GM18526 (cell line): ENCODE measurements around the gene SPNS1.

ENCODE experiments used
- POLR2A ChIP-seq: IDR thresholded peaks from 3 replicates; pipeline ENCODE4 v1.6.1; 2011; ENCODE audit not compliant: insufficient read length; ENCODE audit errors: extremely low read depth

The SPNS1 gene

DNA sequence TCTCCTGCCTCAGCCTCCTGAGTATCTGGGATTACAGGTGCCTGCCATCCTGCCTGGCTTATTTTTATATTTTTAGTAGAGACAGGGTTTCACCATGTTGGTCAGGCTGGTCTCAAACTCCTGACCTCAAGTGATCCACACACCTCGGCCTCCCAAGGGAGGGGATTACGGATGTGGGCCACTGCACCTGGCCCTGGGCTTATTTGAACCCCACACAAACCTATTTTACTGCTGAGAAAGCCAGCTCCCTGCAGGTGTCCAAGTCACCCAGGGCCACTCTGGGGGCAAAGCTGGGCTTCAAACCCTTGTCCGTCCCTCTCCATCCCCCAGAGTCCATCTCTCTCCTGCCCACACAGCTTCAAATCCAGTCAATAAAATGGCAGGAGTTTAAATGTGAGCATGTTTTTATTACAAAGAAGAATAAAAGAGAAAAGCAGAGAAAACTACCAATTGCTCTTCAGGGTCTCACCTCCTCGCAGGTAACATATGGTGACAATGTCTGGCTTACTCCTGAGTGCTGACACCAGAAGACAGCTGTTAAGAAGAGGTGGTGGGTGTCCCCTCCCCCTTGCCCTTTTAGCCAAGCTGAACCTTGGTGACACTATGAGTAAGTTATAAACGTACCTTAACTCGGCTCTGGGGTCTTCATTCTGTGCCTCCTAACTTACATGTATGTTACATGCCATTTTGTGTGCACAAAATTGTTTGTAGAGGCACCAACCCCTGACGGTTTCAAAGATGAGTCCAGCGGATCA is 55.7 kb downstream of the SPNS1 start:
- no peak for TF ChIP-seq POLR2A
